Measurements from ENCODE around the gene KCNMA1.

- TF ChIP-seq REST (IDR thresholded peaks at IDR 0.05; ENCODE audit: low read depth) (no peak), CREB1 (IDR thresholded peaks at IDR 0.05; ENCODE audit: low read depth) (no peak), EP300 (IDR thresholded peaks at IDR 0.05; ENCODE audit: borderline replicate concordance) (no peak), NFIC (IDR thresholded peaks at IDR 0.05) (no peak)
Observed at GRCh38 chr10:77556990-77557601, 80.5 kb downstream of the KCNMA1 start.

All from Ishikawa (cell line).